Measurements from ENCODE around the gene EMSY.

GRCh38 chr11:76506833-76507232 lies 62.0 kb downstream of the EMSY start:
- TF ChIP-seq CHCHD3 (CRISPR knock-in tag; IDR thresholded peaks at IDR 0.05) (no peak), PBX3 (CRISPR knock-in tag; IDR thresholded peaks at IDR 0.05; ENCODE audit: borderline replicate concordance) (no peak), POLR2AphosphoS5 (IDR thresholded peaks at IDR 0.05; ENCODE audit: low read depth, low read length) (no peak), THRA (CRISPR knock-in tag; IDR thresholded peaks at IDR 0.05; ENCODE audit: borderline replicate concordance) (no peak), ZSCAN29 (CRISPR knock-in tag; conservative IDR thresholded peaks at IDR 0.05) (no peak), ZNF20 (CRISPR knock-in tag; IDR thresholded peaks at IDR 0.05) (no peak), HNF4A (CRISPR knock-in tag; IDR thresholded peaks at IDR 0.05) (no peak), MEIS2 (CRISPR knock-in tag; IDR thresholded peaks at IDR 0.05) (no peak), ELK4 (CRISPR knock-in tag; IDR thresholded peaks at IDR 0.05; ENCODE audit: borderline replicate concordance) (no peak), ATF2 (CRISPR knock-in tag; IDR thresholded peaks at IDR 0.05) (no peak)
